Prostate gland (tissue), 2 donors: Measurements from ENCODE around the gene GTF2IRD1.

Experiments used
- POLR2A ChIP-seq: fragments of 450-650 bp; IDR thresholded peaks from one replicate; pipeline ENCODE4 v1.6.1; 2016; ENCODE audit warnings: antibody characterized with exemption, mild to moderate bottlenecking
- TF ChIP-seq, protein P1 (sequence below), 4 experiments: fragments of 200-600 bp in 2 of 4; fragments of 450-650 bp in 2 of 4; sonication (generic) in 2 of 4; IDR thresholded peaks; 1 replicate in 3 of 4; 2 replicates in 1 of 4; pipeline ENCODE4 v1.5.1; 2016 to 2019; ENCODE audit warnings: antibody characterized with exemption in 4 of 4, mild to moderate bottlenecking in 2 of 4, moderate library complexity in 2 of 4

DNA sequence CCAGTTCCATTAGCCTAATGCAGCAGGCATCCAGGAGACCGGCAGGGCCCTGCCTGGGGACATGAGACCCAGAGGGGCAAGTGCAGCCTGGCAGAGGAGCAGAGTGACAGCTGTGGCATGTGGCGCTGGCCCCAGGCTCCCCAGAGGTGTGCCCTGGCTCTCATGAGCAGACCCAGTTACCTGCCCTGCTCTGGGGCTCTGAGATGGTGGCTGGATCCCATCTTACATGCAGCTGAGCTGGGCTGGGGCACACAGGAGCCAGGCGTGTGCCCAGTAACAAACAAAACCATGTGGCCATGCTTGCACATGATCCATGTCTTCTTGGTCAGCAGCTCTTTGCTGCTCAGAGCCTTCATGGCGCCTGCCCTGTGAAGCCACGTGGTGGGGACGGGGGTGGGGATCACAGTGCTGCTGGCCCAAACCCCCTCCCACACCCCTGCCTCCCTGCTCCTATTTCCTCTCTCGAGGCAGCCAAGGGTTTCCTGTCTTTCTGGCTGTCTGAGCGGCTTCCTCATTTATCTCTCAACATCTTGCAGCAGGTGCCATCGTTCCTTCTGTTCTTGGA, 163.6 kb downstream of the GTF2IRD1 start:
- TF ChIP-seq, protein P1, sequence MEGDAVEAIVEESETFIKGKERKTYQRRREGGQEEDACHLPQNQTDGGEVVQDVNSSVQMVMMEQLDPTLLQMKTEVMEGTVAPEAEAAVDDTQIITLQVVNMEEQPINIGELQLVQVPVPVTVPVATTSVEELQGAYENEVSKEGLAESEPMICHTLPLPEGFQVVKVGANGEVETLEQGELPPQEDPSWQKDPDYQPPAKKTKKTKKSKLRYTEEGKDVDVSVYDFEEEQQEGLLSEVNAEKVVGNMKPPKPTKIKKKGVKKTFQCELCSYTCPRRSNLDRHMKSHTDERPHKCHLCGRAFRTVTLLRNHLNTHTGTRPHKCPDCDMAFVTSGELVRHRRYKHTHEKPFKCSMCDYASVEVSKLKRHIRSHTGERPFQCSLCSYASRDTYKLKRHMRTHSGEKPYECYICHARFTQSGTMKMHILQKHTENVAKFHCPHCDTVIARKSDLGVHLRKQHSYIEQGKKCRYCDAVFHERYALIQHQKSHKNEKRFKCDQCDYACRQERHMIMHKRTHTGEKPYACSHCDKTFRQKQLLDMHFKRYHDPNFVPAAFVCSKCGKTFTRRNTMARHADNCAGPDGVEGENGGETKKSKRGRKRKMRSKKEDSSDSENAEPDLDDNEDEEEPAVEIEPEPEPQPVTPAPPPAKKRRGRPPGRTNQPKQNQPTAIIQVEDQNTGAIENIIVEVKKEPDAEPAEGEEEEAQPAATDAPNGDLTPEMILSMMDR (IDR thresholded peaks at IDR 0.05): no peak
- no peak for TF ChIP-seq POLR2A
